ENCODE measurements around the gene RNASE11.
A peak's percentile ranks its signal among the peaks of the same experiment; 100 is the strongest.
"Not testable (repeated sequence)": the region's sequence is repeated elsewhere in the genome, so short reads cannot be mapped to it uniquely, and the experiment has no call there.

The RNASE11 gene

GRCh38 chr14:20587489-20588154, at the start of gene RNASE11:
RNASE11 (minus strand) TSS chr14:20588001.
- no peak for DNase-seq

GRCh38 chr14:20632831-20633691, 45.3 kb upstream of the RNASE11 start:
- DNase-seq: peak; percentile 64

GRCh38 chr14:20632448-20632830, 44.6 kb upstream of the RNASE11 start:
- DNase-seq: no peak

GRCh38 chr14:20631880-20632389, 44.1 kb upstream of the RNASE11 start:
- DNase-seq: no peak

- peak; percentile 36 for DNase-seq
Measured at GRCh38 chr14:20631023-20631879, 43.5 kb upstream of the RNASE11 start.

GRCh38 chr14:20630340-20631022, 42.7 kb upstream of the RNASE11 start:
- DNase-seq: no peak

GRCh38 chr14:20628063-20628854, 40.5 kb upstream of the RNASE11 start:
- no peak for DNase-seq

GRCh38 chr14:20627346-20628027, 39.7 kb upstream of the RNASE11 start:
- DNase-seq: no peak

GRCh38 chr14:20626274-20626673, 38.5 kb upstream of the RNASE11 start:
- DNase-seq: no peak

- no peak for DNase-seq
Measured at GRCh38 chr14:20624495-20625070, 36.8 kb upstream of the RNASE11 start.

- no peak for DNase-seq
Measured at GRCh38 chr14:20623798-20624197, 36.0 kb upstream of the RNASE11 start.

- no peak for DNase-seq
Measured at GRCh38 chr14:20622816-20623291, 35.1 kb upstream of the RNASE11 start.

- DNase-seq: no peak
Measured at GRCh38 chr14:20620798-20621478, 33.1 kb upstream of the RNASE11 start.

- DNase-seq: not testable (repeated sequence)
Measured at GRCh38 chr14:20619688-20620087, 31.9 kb upstream of the RNASE11 start.

- no peak for DNase-seq
Measured at GRCh38 chr14:20618271-20618749, 30.5 kb upstream of the RNASE11 start.

GRCh38 chr14:20617138-20618003, 29.6 kb upstream of the RNASE11 start:
- DNase-seq: no peak

GRCh38 chr14:20615996-20616395, 28.2 kb upstream of the RNASE11 start:
- no peak for DNase-seq

- no peak for DNase-seq
Measured at GRCh38 chr14:20614038-20614840, 26.4 kb upstream of the RNASE11 start.

Data from NCI-H446 treated with DMSO at 0.1 percent for 48 hours (cell line).